HepG2 (cell line): ENCODE results near the gene RABIF. TPM values are rescaled to one million over a fixed set of nuclear protein-coding genes. Genes with fewer than 3 reads are reported as not detected.

Experiments used
- BRF2 ChIP-seq: sonication (generic); formaldehyde crosslinking; IDR thresholded peaks from 2 replicates; pipeline ENCODE4 v1.8.1; 2022; ENCODE audit warnings: mild to moderate bottlenecking, missing genetic modification reagents
- JARID2 ChIP-seq: sonication (generic); formaldehyde crosslinking; IDR thresholded peaks from 2 replicates; pipeline ENCODE4 v1.8.1; 2023; ENCODE audit warnings: missing genetic modification reagents, inconsistent platforms; ENCODE audit not compliant: insufficient replicate concordance
- SRSF9 ChIP-seq: fragments of 200-400 bp; formaldehyde crosslinking; IDR thresholded peaks from 2 replicates; pipeline ENCODE4 v1.6.1; 2018; ENCODE audit warnings: borderline replicate concordance, mild to moderate bottlenecking, low read depth, low read length; ENCODE audit not compliant: insufficient read depth, poor library complexity, severe bottlenecking
- TERF1 ChIP-seq: sonication (generic); formaldehyde crosslinking; IDR thresholded peaks from 2 replicates; pipeline ENCODE4 v1.8.0; 2022; ENCODE audit warnings: mild to moderate bottlenecking, missing genetic modification reagents, moderate library complexity
- ZNF224 ChIP-seq: sonication (generic); formaldehyde crosslinking; IDR thresholded peaks from 2 replicates; pipeline ENCODE4 v1.5.0; 2020; ENCODE audit warnings: mild to moderate bottlenecking, missing genetic modification reagents
- ZSCAN25 ChIP-seq: sonication (generic); formaldehyde crosslinking; IDR thresholded peaks from 2 replicates; pipeline ENCODE4 v1.8.0; 2022; ENCODE audit warnings: mild to moderate bottlenecking, missing genetic modification reagents
- polyA plus RNA-seq, 8 experiments: library from polyadenylated mRNA; depleted of rRNA in 3 of 8; stranded (reverse) in 7 of 8; unstranded in 1 of 8; fragments of >200 nt; fragmentation: Illumina TruSeq in 4 of 8; extraction: Trizol in 4 of 8; gene quantifications; 2 replicates each; pipeline versions ENCODE4 v1.2.1 to v1.2.3, GENCODE V29; 2011 to 2016; ENCODE audit warnings: low read depth in 4 of 8, missing spikeins in 1 of 8, mixed read lengths in 1 of 8; ENCODE audit not compliant: insufficient read depth in 1 of 8
- total RNA-seq, 5 experiments: library from RNA; depleted of rRNA; stranded (reverse); fragments of >200 nt; fragmentation: Illumina TruSeq; extraction: Trizol; gene quantifications; 2 replicates each; pipeline ENCODE4 v1.2.3, GENCODE V29; 2016; ENCODE audit warnings: low read depth in 1 of 5
- TF ChIP-seq, protein P1 (sequence below): sonication (generic); formaldehyde crosslinking; IDR thresholded peaks from one replicate; pipeline ENCODE4 v1.5.1; 2020; ENCODE audit warnings: mild to moderate bottlenecking, missing genetic modification reagents; ENCODE audit errors: not compliant biosample characterization
- TF ChIP-seq, protein P2 (sequence below): sonication (generic); formaldehyde crosslinking; IDR thresholded peaks from 2 replicates; pipeline ENCODE4 v1.5.0; 2020; ENCODE audit warnings: missing genetic modification reagents

The RABIF gene
- total and polyA plus RNA-seq, 2 of the 13 experiments (the other 11 are each of a cell fraction or from before 2014, with no cell fraction given) = 7.6 to 8.3 TPM

DNA sequence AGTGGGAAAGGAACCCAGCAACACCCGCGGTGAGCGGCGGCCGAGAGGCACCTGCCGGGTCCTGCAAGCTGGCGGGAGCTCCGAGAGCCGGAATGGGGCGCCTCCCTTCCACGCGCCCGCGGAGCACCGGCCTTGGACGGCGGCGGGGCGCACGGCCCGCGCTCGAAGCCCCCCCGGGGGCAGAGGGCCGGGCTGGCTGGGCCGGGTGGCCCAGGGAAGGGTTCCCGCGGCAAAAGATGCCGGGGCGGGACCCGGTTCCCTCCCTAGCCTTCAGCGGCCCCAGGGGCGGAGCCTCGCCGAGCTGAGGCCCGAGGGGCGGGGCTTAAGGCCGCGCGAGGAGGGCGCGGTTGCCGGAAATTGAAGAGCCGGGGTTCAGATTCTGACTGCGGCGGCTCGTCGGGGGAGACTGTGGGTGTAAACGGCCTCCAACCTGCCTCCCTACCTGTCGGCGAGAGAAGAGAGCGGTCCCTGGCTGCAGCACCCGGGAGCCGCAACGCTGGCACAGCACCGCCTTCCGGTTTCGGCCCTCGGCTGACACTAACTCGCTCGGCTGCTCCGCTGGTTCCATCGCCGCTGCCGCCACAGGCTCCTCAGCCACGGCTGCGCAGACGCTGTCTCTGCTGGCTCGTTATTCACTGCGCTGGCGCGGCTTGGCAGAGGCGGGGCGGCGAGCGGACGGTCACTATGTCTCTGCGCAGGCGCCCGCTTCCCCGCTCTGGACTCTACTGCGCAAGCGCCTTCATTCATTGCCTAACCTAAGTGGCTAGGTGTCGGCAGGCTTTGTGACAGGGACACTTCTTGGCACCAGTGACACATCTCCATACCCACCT, at the start of gene RABIF (continued):
- TF ChIP-seq, protein P1, sequence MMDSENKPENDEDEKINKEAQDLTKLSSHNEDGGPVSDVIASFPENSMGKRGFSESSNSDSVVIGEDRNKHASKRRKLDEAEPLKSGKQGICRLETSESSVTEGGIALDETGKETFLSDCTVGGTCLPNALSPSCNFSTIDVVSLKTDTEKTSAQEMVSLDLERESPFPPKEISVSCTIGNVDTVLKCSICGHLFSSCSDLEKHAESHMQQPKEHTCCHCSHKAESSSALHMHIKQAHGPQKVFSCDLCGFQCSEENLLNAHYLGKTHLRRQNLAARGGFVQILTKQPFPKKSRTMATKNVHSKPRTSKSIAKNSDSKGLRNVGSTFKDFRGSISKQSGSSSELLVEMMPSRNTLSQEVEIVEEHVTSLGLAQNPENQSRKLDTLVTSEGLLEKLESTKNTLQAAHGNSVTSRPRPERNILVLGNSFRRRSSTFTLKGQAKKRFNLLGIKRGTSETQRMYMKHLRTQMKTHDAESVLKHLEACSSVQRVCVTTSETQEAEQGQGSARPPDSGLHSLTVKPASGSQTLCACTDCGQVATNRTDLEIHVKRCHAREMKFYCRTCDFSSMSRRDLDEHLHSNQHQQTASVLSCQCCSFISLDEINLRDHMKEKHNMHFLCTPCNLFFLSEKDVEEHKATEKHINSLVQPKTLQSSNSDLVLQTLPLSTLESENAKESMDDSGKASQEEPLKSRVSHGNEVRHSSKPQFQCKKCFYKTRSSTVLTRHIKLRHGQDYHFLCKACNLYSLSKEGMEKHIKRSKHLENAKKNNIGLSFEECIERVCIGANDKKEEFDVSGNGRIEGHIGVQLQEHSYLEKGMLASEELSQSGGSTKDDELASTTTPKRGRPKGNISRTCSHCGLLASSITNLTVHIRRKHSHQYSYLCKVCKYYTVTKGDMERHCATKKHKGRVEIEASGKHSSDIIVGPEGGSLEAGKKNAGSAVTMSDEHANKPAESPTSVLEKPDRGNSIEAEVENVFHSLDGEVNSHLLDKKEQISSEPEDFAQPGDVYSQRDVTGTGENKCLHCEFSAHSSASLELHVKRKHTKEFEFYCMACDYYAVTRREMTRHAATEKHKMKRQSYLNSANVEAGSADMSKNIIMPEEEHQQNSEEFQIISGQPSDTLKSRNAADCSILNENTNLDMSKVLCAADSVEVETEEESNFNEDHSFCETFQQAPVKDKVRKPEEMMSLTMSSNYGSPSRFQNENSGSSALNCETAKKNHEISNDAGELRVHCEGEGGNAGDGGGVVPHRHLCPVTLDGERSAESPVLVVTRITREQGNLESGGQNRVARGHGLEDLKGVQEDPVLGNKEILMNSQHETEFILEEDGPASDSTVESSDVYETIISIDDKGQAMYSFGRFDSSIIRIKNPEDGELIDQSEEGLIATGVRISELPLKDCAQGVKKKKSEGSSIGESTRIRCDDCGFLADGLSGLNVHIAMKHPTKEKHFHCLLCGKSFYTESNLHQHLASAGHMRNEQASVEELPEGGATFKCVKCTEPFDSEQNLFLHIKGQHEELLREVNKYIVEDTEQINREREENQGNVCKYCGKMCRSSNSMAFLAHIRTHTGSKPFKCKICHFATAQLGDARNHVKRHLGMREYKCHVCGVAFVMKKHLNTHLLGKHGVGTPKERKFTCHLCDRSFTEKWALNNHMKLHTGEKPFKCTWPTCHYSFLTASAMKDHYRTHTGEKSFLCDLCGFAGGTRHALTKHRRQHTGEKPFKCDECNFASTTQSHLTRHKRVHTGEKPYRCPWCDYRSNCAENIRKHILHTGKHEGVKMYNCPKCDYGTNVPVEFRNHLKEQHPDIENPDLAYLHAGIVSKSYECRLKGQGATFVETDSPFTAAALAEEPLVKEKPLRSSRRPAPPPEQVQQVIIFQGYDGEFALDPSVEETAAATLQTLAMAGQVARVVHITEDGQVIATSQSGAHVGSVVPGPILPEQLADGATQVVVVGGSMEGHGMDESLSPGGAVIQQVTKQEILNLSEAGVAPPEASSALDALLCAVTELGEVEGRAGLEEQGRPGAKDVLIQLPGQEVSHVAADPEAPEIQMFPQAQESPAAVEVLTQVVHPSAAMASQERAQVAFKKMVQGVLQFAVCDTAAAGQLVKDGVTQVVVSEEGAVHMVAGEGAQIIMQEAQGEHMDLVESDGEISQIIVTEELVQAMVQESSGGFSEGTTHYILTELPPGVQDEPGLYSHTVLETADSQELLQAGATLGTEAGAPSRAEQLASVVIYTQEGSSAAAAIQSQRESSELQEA (CRISPR knock-in tag) = peak; percentile 68
- TF ChIP-seq ZNF224 (CRISPR knock-in tag) (peak; percentile 54; the same call in 1 of the 2 replicates), BRF2 (CRISPR knock-in tag) (0 out of 2 replicates have a peak, but pooled peaks have one; percentile 41), TERF1 (CRISPR knock-in tag) (no peak), JARID2 (CRISPR knock-in tag) (peak; percentile 95), SRSF9 (no peak), ZSCAN25 (CRISPR knock-in tag) (no peak)
- TF ChIP-seq, protein P2, sequence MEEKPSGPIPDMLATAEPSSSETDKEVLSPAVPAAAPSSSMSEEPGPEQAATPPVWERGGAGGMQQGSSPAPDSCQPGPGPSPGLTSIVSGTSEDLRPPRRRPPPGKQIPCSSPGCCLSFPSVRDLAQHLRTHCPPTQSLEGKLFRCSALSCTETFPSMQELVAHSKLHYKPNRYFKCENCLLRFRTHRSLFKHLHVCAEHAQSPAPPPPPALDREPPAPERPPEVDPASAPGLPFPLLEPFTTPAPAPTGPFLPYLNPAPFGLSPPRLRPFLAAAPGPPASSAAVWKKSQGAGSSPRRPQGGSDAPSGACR = no peak
